G401.6 (cell line): ENCODE measurements around the gene AK1.
"Not testable (repeated sequence)": the region's sequence is repeated elsewhere in the genome, so short reads cannot be mapped to it uniquely, and the experiment has no call there.

Experiments used
- FAIRE-seq: peaks from 2 replicates; lab custom pipeline; 2012; peaks lifted over from hg19 to GRCh38; lab: Jason Lieb, UNC

AK1 gene

GRCh38 chr9:127883959-127884358, 6.5 kb upstream of the AK1 start:
- no peak for FAIRE-seq

GRCh38 chr9:127881715-127882114, 4.2 kb upstream of the AK1 start:
- FAIRE-seq, result not testable (repeated sequence)

- FAIRE-seq, result no peak
Observed at GRCh38 chr9:127880143-127880542, 2.7 kb upstream of the AK1 start.

- FAIRE-seq, result no peak
Observed at GRCh38 chr9:127878652-127879390, 1.3 kb upstream of the AK1 start.

- no peak for FAIRE-seq
Observed at GRCh38 chr9:127878001-127878651, 651 bp upstream of the AK1 start.

- FAIRE-seq, result no peak
Observed at GRCh38 chr9:127876764-127877562, 512 bp downstream of the AK1 start.

- no peak for FAIRE-seq
Observed at GRCh38 chr9:127876026-127876763, 1.3 kb downstream of the AK1 start.

GRCh38 chr9:127875306-127875966, 2.0 kb downstream of the AK1 start:
- FAIRE-seq, result no peak

- no peak for FAIRE-seq
Observed at GRCh38 chr9:127874301-127875221, 2.9 kb downstream of the AK1 start.

GRCh38 chr9:127873886-127874285, 3.6 kb downstream of the AK1 start:
- no peak for FAIRE-seq

- no peak for FAIRE-seq
Observed at GRCh38 chr9:127873223-127873691, 4.2 kb downstream of the AK1 start.

- FAIRE-seq, result no peak
Observed at GRCh38 chr9:127872369-127873222, 4.9 kb downstream of the AK1 start.

- FAIRE-seq, result no peak
Observed at GRCh38 chr9:127871531-127871930, 5.9 kb downstream of the AK1 start.

GRCh38 chr9:127870887-127871286, 6.6 kb downstream of the AK1 start:
- FAIRE-seq, result no peak

- not testable (repeated sequence) for FAIRE-seq
Observed at GRCh38 chr9:127870153-127870491, 7.4 kb downstream of the AK1 start.

GRCh38 chr9:127869310-127870152, 7.9 kb downstream of the AK1 start:
- peak; percentile 54 for FAIRE-seq

GRCh38 chr9:127868278-127868902, 9.1 kb downstream of the AK1 start:
- no peak for FAIRE-seq
